GM21528 (cell line): ENCODE data around the gene SEZ6L.

Experiments
- ATAC-seq: cut with Tn5 transposase; IDR thresholded peaks from one replicate; pipeline ENCODE4 v1.9.1; 2021; ENCODE audit warnings: mild to moderate bottlenecking, moderate library complexity; ENCODE audit not compliant: unreplicated experiment, low FRiP score

SEZ6L gene

GRCh38 chr22:26291940-26292666 is 122.8 kb downstream of the SEZ6L start:
- no peak for ATAC-seq

GRCh38 chr22:26292667-26292995 is 123.4 kb downstream of the SEZ6L start:
- ATAC-seq = no peak

- ATAC-seq = no peak
Measured at GRCh38 chr22:26295563-26296126, 126.4 kb downstream of the SEZ6L start.

- ATAC-seq = no peak
Measured at GRCh38 chr22:26298605-26299310, 129.5 kb downstream of the SEZ6L start.

GRCh38 chr22:26302726-26303125 is 133.5 kb downstream of the SEZ6L start:
- no peak for ATAC-seq

- no peak for ATAC-seq
Measured at GRCh38 chr22:26303475-26303874, 134.2 kb downstream of the SEZ6L start.

GRCh38 chr22:26304730-26305129 is 135.5 kb downstream of the SEZ6L start:
- no peak for ATAC-seq

- no peak for ATAC-seq
Measured at GRCh38 chr22:26308467-26308866, 139.2 kb downstream of the SEZ6L start.

GRCh38 chr22:26310616-26311015 is 141.4 kb downstream of the SEZ6L start:
- no peak for ATAC-seq

- no peak for ATAC-seq
Measured at GRCh38 chr22:26313291-26313690, 144.0 kb downstream of the SEZ6L start.

GRCh38 chr22:26314171-26314570 is 144.9 kb downstream of the SEZ6L start:
- no peak for ATAC-seq

GRCh38 chr22:26314656-26315055 is 145.4 kb downstream of the SEZ6L start:
- ATAC-seq = no peak

- ATAC-seq = no peak
Measured at GRCh38 chr22:26316732-26317285, 147.5 kb downstream of the SEZ6L start.

- ATAC-seq = no peak
Measured at GRCh38 chr22:26318975-26319374, 149.7 kb downstream of the SEZ6L start.

GRCh38 chr22:26320447-26320846 is 151.2 kb downstream of the SEZ6L start:
- no peak for ATAC-seq

GRCh38 chr22:26321469-26321913 is 152.2 kb downstream of the SEZ6L start:
- no peak for ATAC-seq

- ATAC-seq = no peak
Measured at GRCh38 chr22:26322179-26322905, 153.1 kb downstream of the SEZ6L start.

GRCh38 chr22:26323013-26323412 is 153.8 kb downstream of the SEZ6L start:
- no peak for ATAC-seq

GRCh38 chr22:26324150-26324549 is 154.9 kb downstream of the SEZ6L start:
- no peak for ATAC-seq

GRCh38 chr22:26325641-26326040 is 156.4 kb downstream of the SEZ6L start:
- no peak for ATAC-seq

- no peak for ATAC-seq
Measured at GRCh38 chr22:26326803-26327202, 157.5 kb downstream of the SEZ6L start.
